WTC11 (cell line): Measurements from ENCODE around the gene SH3GL3. TPM values are rescaled to one million over a fixed set of nuclear protein-coding genes. Genes with fewer than 3 reads are reported as not detected.

Source experiments
- ATAC-seq: fragments of 200-7000 bp; cut with Tn5 transposase; 2 replicates; pipeline ENCODE4 v1.10.0; 2021; ENCODE audit warnings: mild to moderate bottlenecking, moderate library complexity
- CTCF ChIA-PET: fragments of 300-600 bp; sonication (Branson Sonifier 250); formaldehyde crosslinking; loops from one replicate; lab custom pipeline; 2021; ENCODE audit warnings: antibody characterized with exemption; lab: Charles Lee
- POLR2A ChIA-PET: fragments of 350-600 bp; sonication (Branson Sonifier 250); formaldehyde crosslinking; loops from one replicate; lab custom pipeline; 2021; ENCODE audit warnings: antibody characterized with exemption; lab: Charles Lee
- DNase-seq: peaks from one replicate; pipeline ENCODE4 v3.0.0; 2021; ENCODE audit warnings: low spot score
- H3K27ac Mint-ChIP-seq: 2 replicates; pipeline ENCODE4 v1.8.0; 2021; ENCODE audit warnings: mixed read lengths
- H3K27me3 Mint-ChIP-seq: 2 replicates; pipeline ENCODE4 v1.8.0; 2021; ENCODE audit warnings: low read depth, mild to moderate bottlenecking, moderate library complexity, mixed read lengths
- H3K36me3 Mint-ChIP-seq: 2 replicates; pipeline ENCODE4 v1.8.0; 2021; ENCODE audit warnings: mixed read lengths
- H3K4me1 Mint-ChIP-seq: 2 replicates; pipeline ENCODE4 v1.8.0; 2022; ENCODE audit warnings: mixed read lengths
- H3K4me3 Mint-ChIP-seq: 2 replicates; pipeline ENCODE4 v1.8.0; 2021; ENCODE audit warnings: mild to moderate bottlenecking, moderate library complexity, mixed read lengths
- H3K9me3 Mint-ChIP-seq: 2 replicates; pipeline ENCODE4 v1.8.0; 2021; ENCODE audit warnings: mixed read lengths
- AFF4 ChIP-seq: sonication (generic); formaldehyde crosslinking; IDR thresholded peaks from 2 replicates; pipeline ENCODE4 v1.8.1; 2023; ENCODE audit warnings: mild to moderate bottlenecking, missing genetic modification reagents, borderline replicate concordance
- ARID4B ChIP-seq: sonication (generic); formaldehyde crosslinking; IDR thresholded peaks from 2 replicates; pipeline ENCODE4 v1.8.0; 2023; ENCODE audit warnings: missing genetic modification reagents, mild to moderate bottlenecking, borderline replicate concordance
- ATF2 ChIP-seq: sonication (generic); formaldehyde crosslinking; IDR thresholded peaks from 2 replicates; pipeline ENCODE4 v1.8.1; 2022; ENCODE audit warnings: low read depth, missing genetic modification reagents, borderline replicate concordance
- E2F4 ChIP-seq: sonication (generic); formaldehyde crosslinking; IDR thresholded peaks from 2 replicates; pipeline ENCODE4 v1.8.1; 2022; ENCODE audit warnings: low read depth, mild to moderate bottlenecking, moderate library complexity, missing genetic modification reagents, borderline replicate concordance
- EMX1 ChIP-seq: fragments of 250-450 bp; sonication (Bioruptor Pico); IDR thresholded peaks from 2 replicates; pipeline ENCODE4 v1.8.0; 2021; ENCODE audit warnings: mild to moderate bottlenecking
- FOXK1 ChIP-seq: sonication (generic); formaldehyde crosslinking; IDR thresholded peaks from 2 replicates; pipeline ENCODE4 v1.8.0; 2022; ENCODE audit warnings: mild to moderate bottlenecking, moderate library complexity, missing genetic modification reagents
- IRF2 ChIP-seq: sonication (generic); formaldehyde crosslinking; IDR thresholded peaks from 2 replicates; pipeline ENCODE4 v1.8.0; 2022; ENCODE audit warnings: low read depth, missing genetic modification reagents, borderline replicate concordance
- JUN ChIP-seq: sonication (generic); formaldehyde crosslinking; IDR thresholded peaks from 2 replicates; pipeline ENCODE4 v1.8.0; 2023; ENCODE audit warnings: mild to moderate bottlenecking, missing genetic modification reagents
- MXD4 ChIP-seq: fragments of 250-450 bp; sonication (Bioruptor Pico); IDR thresholded peaks from 2 replicates; pipeline ENCODE4 v1.8.0; 2021; ENCODE audit warnings: mild to moderate bottlenecking, moderate library complexity, borderline replicate concordance
- NR2C2 ChIP-seq: sonication (generic); formaldehyde crosslinking; IDR thresholded peaks from 2 replicates; pipeline ENCODE4 v1.8.0; 2022; ENCODE audit warnings: mild to moderate bottlenecking, missing genetic modification reagents
- PRRX2 ChIP-seq: fragments of 250-450 bp; sonication (Bioruptor Pico); IDR thresholded peaks from 2 replicates; pipeline ENCODE4 v1.8.0; 2021; ENCODE audit warnings: mild to moderate bottlenecking
- STAT6 ChIP-seq: sonication (generic); formaldehyde crosslinking; conservative IDR thresholded peaks from 2 replicates; pipeline ENCODE4 v1.8.1; 2023; ENCODE audit warnings: mild to moderate bottlenecking, low read depth, missing genetic modification reagents, moderate library complexity
- TCF7 ChIP-seq: sonication (generic); formaldehyde crosslinking; IDR thresholded peaks from 2 replicates; pipeline ENCODE4 v1.8.0; 2022; ENCODE audit warnings: mild to moderate bottlenecking, low read depth, missing genetic modification reagents, moderate library complexity
- TEAD1 ChIP-seq: sonication (generic); formaldehyde crosslinking; IDR thresholded peaks from 2 replicates; pipeline ENCODE4 v1.8.0; 2022; ENCODE audit warnings: mild to moderate bottlenecking, missing genetic modification reagents
- TEAD4 ChIP-seq: sonication (generic); formaldehyde crosslinking; IDR thresholded peaks from 2 replicates; pipeline ENCODE4 v1.8.0; 2022; ENCODE audit warnings: mild to moderate bottlenecking, missing genetic modification reagents
- TP53 ChIP-seq: sonication (generic); formaldehyde crosslinking; IDR thresholded peaks from 2 replicates; pipeline ENCODE4 v1.8.1; 2023; ENCODE audit warnings: mild to moderate bottlenecking, missing genetic modification reagents
- ZBTB21 ChIP-seq: sonication (generic); formaldehyde crosslinking; IDR thresholded peaks from 2 replicates; pipeline ENCODE4 v1.8.1; 2023; ENCODE audit warnings: mild to moderate bottlenecking, missing genetic modification reagents, borderline replicate concordance
- ZNF219 ChIP-seq: sonication (generic); formaldehyde crosslinking; IDR thresholded peaks from 2 replicates; pipeline ENCODE4 v1.8.0; 2023; ENCODE audit warnings: missing genetic modification reagents, mild to moderate bottlenecking, borderline replicate concordance
- ZNF263 ChIP-seq: sonication (generic); formaldehyde crosslinking; IDR thresholded peaks from 2 replicates; pipeline ENCODE4 v1.8.1; 2022; ENCODE audit warnings: low read depth, mild to moderate bottlenecking, moderate library complexity, missing genetic modification reagents
- ZNF396 ChIP-seq: fragments of 250-450 bp; sonication (Bioruptor Pico); IDR thresholded peaks from 2 replicates; pipeline ENCODE4 v1.8.0; 2021; ENCODE audit warnings: mild to moderate bottlenecking, moderate library complexity, borderline replicate concordance
- total RNA-seq: library from RNA; stranded (reverse); gene quantifications from 3 replicates; pipeline ENCODE4 v1.2.3, GENCODE V29; 2021

Gene SH3GL3
- total RNA-seq, 1 experiment from 2014 or later: 9.2 TPM

- Mint-ChIP-seq H3K4me1 (peaks cover under 1% of the 10 kb centered on the region; the same call in 1 of the 2 replicates), H3K9me3 (peaks cover 31% of the 10 kb centered on the region), H3K27me3 (no peaks in the 10 kb centered on the region; the same call in 1 of the 2 replicates), H3K4me3 (no peak overlapping the region), H3K27ac (no peak overlapping the region), H3K36me3 (peaks cover 7% of the 10 kb centered on the region)
- no peak for ATAC-seq
- ChIA-PET POLR2A (no interaction called here), CTCF (no interaction called here)
- TF ChIP-seq ZNF396 (CRISPR knock-in tag) (no peak), ZBTB21 (no peak), STAT6 (no peak), FOXK1 (CRISPR knock-in tag) (no peak), TEAD1 (CRISPR knock-in tag) (no peak), ZNF263 (CRISPR knock-in tag) (no peak), JUN (CRISPR knock-in tag) (no peak)
- DNase-seq: no peak
These were observed 79.2 kb downstream of the SH3GL3 start for GRCh38 chr15:83526319-83526718.

- peaks cover 5% of the 10 kb centered on the region for H3K9me3 Mint-ChIP-seq
- ATAC-seq (peak; percentile 26; the same call in 1 of the 2 replicates), DNase-seq (no peak)
- ChIA-PET CTCF (no interaction called here), POLR2A (no interaction called here)
- peaks cover 4% of the 10 kb centered on the region; the same call in 1 of the 2 replicates for H3K4me1 Mint-ChIP-seq
- no peak overlapping the region for H3K4me3 Mint-ChIP-seq
- H3K36me3 Mint-ChIP-seq: no peaks in the 10 kb centered on the region
- H3K27me3 Mint-ChIP-seq: no peaks in the 10 kb centered on the region
- H3K27ac Mint-ChIP-seq: no peak overlapping the region
- TF ChIP-seq PRRX2 (CRISPR knock-in tag) (no peak), E2F4 (CRISPR knock-in tag) (no peak), ARID4B (CRISPR knock-in tag) (no peak), ATF2 (CRISPR knock-in tag) (no peak), TP53 (CRISPR knock-in tag) (no peak), TEAD4 (no peak), EMX1 (CRISPR knock-in tag) (no peak), IRF2 (CRISPR knock-in tag) (no peak), AFF4 (CRISPR knock-in tag) (no peak), MXD4 (CRISPR knock-in tag) (no peak), ZNF219 (CRISPR knock-in tag) (no peak), TCF7 (no peak), NR2C2 (CRISPR knock-in tag) (no peak)
These were observed 86.3 kb downstream of the SH3GL3 start for GRCh38 chr15:83533410-83533962.
